HepG2 (cell line): Measurements from ENCODE around the gene STAP2. TPM values are rescaled to one million over a fixed set of nuclear protein-coding genes. Genes with fewer than 3 reads are reported as not detected.
A peak's percentile ranks its signal among the peaks of the same experiment; 100 is the strongest.

Source experiments
- CREB1 ChIP-seq, 2 experiments: fragments of 450-650 bp in 1 of 2; IDR thresholded peaks; 2 replicates each; pipeline ENCODE4 v1.6.1; 2016 to 2017; ENCODE audit warnings: control low read depth in 1 of 2, mild to moderate bottlenecking in 1 of 2, missing compliant biosample characterization in 1 of 2, missing genetic modification characterization in 1 of 2
- HDAC1 ChIP-seq: sonication (generic); formaldehyde crosslinking; IDR thresholded peaks from 2 replicates; pipeline ENCODE4 v1.5.1; 2020; ENCODE audit warnings: mild to moderate bottlenecking, missing genetic modification reagents
- LCORL ChIP-seq, 2 experiments: fragments of 450-650 bp in 1 of 2; sonication (generic) in 1 of 2; formaldehyde crosslinking in 1 of 2; IDR thresholded peaks; 2 replicates each; pipeline versions ENCODE4 v1.5.0 to v1.6.1; 2017 to 2020; ENCODE audit warnings: antibody characterized with exemption in 1 of 2, missing genetic modification reagents in 1 of 2
- SALL1 ChIP-seq: sonication (generic); formaldehyde crosslinking; IDR thresholded peaks from 2 replicates; pipeline ENCODE4 v1.8.0; 2022; ENCODE audit warnings: mild to moderate bottlenecking, missing genetic modification reagents
- SP2 ChIP-seq: sonication (generic); formaldehyde crosslinking; IDR thresholded peaks from 2 replicates; pipeline ENCODE4 v1.5.1; 2020; ENCODE audit warnings: mild to moderate bottlenecking, missing genetic modification reagents
- SP5 ChIP-seq: IDR thresholded peaks from 2 replicates; pipeline ENCODE4 v1.6.1; 2016; ENCODE audit warnings: low read depth, borderline replicate concordance
- THAP11 ChIP-seq: IDR thresholded peaks from 2 replicates; pipeline ENCODE4 v1.6.1; 2016; ENCODE audit warnings: missing biosample characterization, missing genetic modification reagents
- ZNF547 ChIP-seq: sonication (generic); formaldehyde crosslinking; IDR thresholded peaks from 2 replicates; pipeline ENCODE4 v1.5.1; 2020; ENCODE audit warnings: mild to moderate bottlenecking, missing genetic modification reagents
- ZNF644 ChIP-seq: IDR thresholded peaks from 2 replicates; pipeline ENCODE4 v1.6.1; 2016; ENCODE audit warnings: low read depth
- ZNF891 ChIP-seq: sonication (generic); formaldehyde crosslinking; IDR thresholded peaks from 2 replicates; pipeline ENCODE4 v1.5.0; 2020; ENCODE audit warnings: mild to moderate bottlenecking, missing genetic modification reagents
- polyA plus RNA-seq, 8 experiments: library from polyadenylated mRNA; depleted of rRNA in 3 of 8; stranded (reverse) in 7 of 8; unstranded in 1 of 8; fragments of >200 nt; fragmentation: Illumina TruSeq in 4 of 8; extraction: Trizol in 4 of 8; gene quantifications; 2 replicates each; pipeline versions ENCODE4 v1.2.1 to v1.2.3, GENCODE V29; 2011 to 2016; ENCODE audit warnings: low read depth in 4 of 8, missing spikeins in 1 of 8, mixed read lengths in 1 of 8; ENCODE audit not compliant: insufficient read depth in 1 of 8
- total RNA-seq, 5 experiments: library from RNA; depleted of rRNA; stranded (reverse); fragments of >200 nt; fragmentation: Illumina TruSeq; extraction: Trizol; gene quantifications; 2 replicates each; pipeline ENCODE4 v1.2.3, GENCODE V29; 2016; ENCODE audit warnings: low read depth in 1 of 5
- TF ChIP-seq, protein P1 (sequence below), 2 experiments: sonication (generic) in 1 of 2; formaldehyde crosslinking in 1 of 2; IDR thresholded peaks; 2 replicates each; pipeline versions ENCODE4 v1.5.1 to v1.6.1; 2011 to 2020; ENCODE audit warnings: borderline replicate concordance in 1 of 2, low read depth in 1 of 2, low read length in 1 of 2, mild to moderate bottlenecking in 1 of 2, missing genetic modification reagents in 1 of 2, moderate library complexity in 1 of 2
- TF ChIP-seq, protein P2 (sequence below): sonication (generic); formaldehyde crosslinking; IDR thresholded peaks from 2 replicates; pipeline ENCODE4 v1.5.1; 2020; ENCODE audit warnings: missing genetic modification reagents, mild to moderate bottlenecking, borderline replicate concordance
- TF ChIP-seq, protein P3 (sequence below): sonication (generic); formaldehyde crosslinking; IDR thresholded peaks from 2 replicates; pipeline ENCODE4 v1.5.1; 2020; ENCODE audit warnings: mild to moderate bottlenecking, missing genetic modification reagents, moderate library complexity
- TF ChIP-seq, protein P4 (sequence below): sonication (generic); formaldehyde crosslinking; IDR thresholded peaks from 2 replicates; pipeline ENCODE4 v1.4.0; 2020; ENCODE audit warnings: missing genetic modification reagents, borderline replicate concordance

STAP2 gene
- total and polyA plus RNA-seq, 2 of the 13 experiments (the other 11 are each of a cell fraction or from before 2014, with no cell fraction given): 39.0 to 43.7 TPM

DNA sequence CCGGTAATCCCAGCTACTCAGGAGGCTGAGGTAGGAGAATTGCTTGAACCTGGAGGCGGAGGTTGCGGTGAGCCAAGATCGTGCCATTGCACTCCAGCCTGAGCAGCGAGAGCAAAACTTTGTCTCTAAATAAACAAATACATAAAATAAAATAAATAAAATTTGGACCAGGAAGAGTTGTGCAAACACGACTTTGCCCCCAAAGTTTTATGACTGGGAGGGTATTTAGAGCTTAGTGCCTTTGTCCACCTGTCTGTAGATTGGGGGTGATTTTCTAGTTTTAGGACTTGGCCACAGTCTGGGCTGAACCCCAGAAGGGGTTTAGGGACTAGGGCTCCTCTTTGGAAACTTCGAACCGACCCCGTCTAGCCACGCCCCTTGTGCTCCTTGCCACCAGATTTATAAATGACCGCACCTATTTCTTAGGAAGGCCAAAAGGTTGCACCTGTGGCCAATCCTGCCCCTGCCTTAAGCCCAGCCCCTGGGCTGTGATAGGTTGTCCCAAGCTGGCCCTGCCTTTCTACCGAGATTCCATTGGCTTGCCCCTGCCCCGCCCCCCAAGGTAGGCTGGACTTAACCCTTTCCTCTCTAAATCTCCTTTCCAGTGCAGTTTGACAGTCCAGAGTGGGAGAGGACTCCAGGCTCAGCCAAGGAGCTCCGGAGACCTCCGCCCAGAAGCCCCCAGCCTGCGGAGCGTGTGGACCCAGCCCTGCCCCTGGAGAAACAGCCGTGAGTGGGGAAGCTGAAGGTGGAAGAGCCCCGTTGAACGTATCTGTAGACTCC lies 54.3 kb downstream of the STAP2 start (continued):
- TF ChIP-seq ZNF547 (CRISPR knock-in tag): peak; percentile 19; the same call in 1 of the 2 replicates
- TF ChIP-seq, protein P1, sequence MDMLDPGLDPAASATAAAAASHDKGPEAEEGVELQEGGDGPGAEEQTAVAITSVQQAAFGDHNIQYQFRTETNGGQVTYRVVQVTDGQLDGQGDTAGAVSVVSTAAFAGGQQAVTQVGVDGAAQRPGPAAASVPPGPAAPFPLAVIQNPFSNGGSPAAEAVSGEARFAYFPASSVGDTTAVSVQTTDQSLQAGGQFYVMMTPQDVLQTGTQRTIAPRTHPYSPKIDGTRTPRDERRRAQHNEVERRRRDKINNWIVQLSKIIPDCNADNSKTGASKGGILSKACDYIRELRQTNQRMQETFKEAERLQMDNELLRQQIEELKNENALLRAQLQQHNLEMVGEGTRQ (IDR thresholded peaks at IDR 0.05; ENCODE audit: low read depth, low read length): no peak
- TF ChIP-seq, protein P1 (CRISPR knock-in tag; IDR thresholded peaks at IDR 0.05; ENCODE audit: borderline replicate concordance): no peak
- TF ChIP-seq THAP11: peak; percentile 35; the same call in 1 of the 2 replicates
- TF ChIP-seq, protein P2, sequence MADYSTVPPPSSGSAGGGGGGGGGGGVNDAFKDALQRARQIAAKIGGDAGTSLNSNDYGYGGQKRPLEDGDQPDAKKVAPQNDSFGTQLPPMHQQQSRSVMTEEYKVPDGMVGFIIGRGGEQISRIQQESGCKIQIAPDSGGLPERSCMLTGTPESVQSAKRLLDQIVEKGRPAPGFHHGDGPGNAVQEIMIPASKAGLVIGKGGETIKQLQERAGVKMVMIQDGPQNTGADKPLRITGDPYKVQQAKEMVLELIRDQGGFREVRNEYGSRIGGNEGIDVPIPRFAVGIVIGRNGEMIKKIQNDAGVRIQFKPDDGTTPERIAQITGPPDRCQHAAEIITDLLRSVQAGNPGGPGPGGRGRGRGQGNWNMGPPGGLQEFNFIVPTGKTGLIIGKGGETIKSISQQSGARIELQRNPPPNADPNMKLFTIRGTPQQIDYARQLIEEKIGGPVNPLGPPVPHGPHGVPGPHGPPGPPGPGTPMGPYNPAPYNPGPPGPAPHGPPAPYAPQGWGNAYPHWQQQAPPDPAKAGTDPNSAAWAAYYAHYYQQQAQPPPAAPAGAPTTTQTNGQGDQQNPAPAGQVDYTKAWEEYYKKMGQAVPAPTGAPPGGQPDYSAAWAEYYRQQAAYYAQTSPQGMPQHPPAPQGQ (CRISPR knock-in tag): no peak
- TF ChIP-seq SALL1 (CRISPR knock-in tag): peak; percentile 45
- no peak for TF ChIP-seq SP5 (CRISPR knock-in tag)
- TF ChIP-seq HDAC1 (CRISPR knock-in tag): peak; percentile 55; the same call in 1 of the 2 replicates
- peak; percentile 83 for TF ChIP-seq SP2 (CRISPR knock-in tag)
- TF ChIP-seq, protein P3, sequence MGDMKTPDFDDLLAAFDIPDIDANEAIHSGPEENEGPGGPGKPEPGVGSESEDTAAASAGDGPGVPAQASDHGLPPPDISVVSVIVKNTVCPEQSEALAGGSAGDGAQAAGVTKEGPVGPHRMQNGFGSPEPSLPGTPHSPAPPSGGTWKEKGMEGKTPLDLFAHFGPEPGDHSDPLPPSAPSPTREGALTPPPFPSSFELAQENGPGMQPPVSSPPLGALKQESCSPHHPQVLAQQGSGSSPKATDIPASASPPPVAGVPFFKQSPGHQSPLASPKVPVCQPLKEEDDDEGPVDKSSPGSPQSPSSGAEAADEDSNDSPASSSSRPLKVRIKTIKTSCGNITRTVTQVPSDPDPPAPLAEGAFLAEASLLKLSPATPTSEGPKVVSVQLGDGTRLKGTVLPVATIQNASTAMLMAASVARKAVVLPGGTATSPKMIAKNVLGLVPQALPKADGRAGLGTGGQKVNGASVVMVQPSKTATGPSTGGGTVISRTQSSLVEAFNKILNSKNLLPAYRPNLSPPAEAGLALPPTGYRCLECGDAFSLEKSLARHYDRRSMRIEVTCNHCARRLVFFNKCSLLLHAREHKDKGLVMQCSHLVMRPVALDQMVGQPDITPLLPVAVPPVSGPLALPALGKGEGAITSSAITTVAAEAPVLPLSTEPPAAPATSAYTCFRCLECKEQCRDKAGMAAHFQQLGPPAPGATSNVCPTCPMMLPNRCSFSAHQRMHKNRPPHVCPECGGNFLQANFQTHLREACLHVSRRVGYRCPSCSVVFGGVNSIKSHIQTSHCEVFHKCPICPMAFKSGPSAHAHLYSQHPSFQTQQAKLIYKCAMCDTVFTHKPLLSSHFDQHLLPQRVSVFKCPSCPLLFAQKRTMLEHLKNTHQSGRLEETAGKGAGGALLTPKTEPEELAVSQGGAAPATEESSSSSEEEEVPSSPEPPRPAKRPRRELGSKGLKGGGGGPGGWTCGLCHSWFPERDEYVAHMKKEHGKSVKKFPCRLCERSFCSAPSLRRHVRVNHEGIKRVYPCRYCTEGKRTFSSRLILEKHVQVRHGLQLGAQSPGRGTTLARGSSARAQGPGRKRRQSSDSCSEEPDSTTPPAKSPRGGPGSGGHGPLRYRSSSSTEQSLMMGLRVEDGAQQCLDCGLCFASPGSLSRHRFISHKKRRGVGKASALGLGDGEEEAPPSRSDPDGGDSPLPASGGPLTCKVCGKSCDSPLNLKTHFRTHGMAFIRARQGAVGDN (CRISPR knock-in tag): peak; percentile 49; the same call in 1 of the 2 replicates
- no peak for TF ChIP-seq ZNF644 (CRISPR knock-in tag)
- no peak for TF ChIP-seq CREB1 (IDR thresholded peaks at IDR 0.05)
- peak; percentile 24; the same call in 1 of the 2 replicates for TF ChIP-seq CREB1 (CRISPR knock-in tag; IDR thresholded peaks at IDR 0.05)
- no peak for TF ChIP-seq ZNF891 (CRISPR knock-in tag)
- no peak for TF ChIP-seq LCORL (IDR thresholded peaks at IDR 0.05)
- TF ChIP-seq LCORL (CRISPR knock-in tag; IDR thresholded peaks at IDR 0.05): 0 out of 2 replicates have a peak, but pooled peaks have one; percentile 28
- TF ChIP-seq, protein P4, sequence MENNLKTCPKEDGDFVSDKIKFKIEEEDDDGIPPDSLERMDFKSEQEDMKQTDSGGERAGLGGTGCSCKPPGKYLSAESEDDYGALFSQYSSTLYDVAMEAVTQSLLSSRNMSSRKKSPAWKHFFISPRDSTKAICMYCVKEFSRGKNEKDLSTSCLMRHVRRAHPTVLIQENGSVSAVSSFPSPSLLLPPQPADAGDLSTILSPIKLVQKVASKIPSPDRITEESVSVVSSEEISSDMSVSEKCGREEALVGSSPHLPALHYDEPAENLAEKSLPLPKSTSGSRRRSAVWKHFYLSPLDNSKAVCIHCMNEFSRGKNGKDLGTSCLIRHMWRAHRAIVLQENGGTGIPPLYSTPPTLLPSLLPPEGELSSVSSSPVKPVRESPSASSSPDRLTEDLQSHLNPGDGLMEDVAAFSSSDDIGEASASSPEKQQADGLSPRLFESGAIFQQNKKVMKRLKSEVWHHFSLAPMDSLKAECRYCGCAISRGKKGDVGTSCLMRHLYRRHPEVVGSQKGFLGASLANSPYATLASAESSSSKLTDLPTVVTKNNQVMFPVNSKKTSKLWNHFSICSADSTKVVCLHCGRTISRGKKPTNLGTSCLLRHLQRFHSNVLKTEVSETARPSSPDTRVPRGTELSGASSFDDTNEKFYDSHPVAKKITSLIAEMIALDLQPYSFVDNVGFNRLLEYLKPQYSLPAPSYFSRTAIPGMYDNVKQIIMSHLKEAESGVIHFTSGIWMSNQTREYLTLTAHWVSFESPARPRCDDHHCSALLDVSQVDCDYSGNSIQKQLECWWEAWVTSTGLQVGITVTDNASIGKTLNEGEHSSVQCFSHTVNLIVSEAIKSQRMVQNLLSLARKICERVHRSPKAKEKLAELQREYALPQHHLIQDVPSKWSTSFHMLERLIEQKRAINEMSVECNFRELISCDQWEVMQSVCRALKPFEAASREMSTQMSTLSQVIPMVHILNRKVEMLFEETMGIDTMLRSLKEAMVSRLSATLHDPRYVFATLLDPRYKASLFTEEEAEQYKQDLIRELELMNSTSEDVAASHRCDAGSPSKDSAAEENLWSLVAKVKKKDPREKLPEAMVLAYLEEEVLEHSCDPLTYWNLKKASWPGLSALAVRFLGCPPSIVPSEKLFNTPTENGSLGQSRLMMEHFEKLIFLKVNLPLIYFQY (CRISPR knock-in tag): no peak
